K562 (cell line): ENCODE data around the gene MTA2. TPM values are rescaled to one million over a fixed set of nuclear protein-coding genes. Genes with fewer than 3 reads are reported as not detected.

Experiments
- DACH1 ChIP-seq: fragments of 450-650 bp; IDR thresholded peaks from 2 replicates; pipeline ENCODE4 v1.6.1; 2018; ENCODE audit not compliant: partially characterized antibody
- ERF ChIP-seq: fragments of 450-650 bp; formaldehyde crosslinking; IDR thresholded peaks from 2 replicates; pipeline ENCODE4 v1.4.0; 2020; ENCODE audit warnings: mild to moderate bottlenecking, mixed read lengths
- FOS ChIP-seq: IDR thresholded peaks from 3 replicates; pipeline ENCODE4 v1.6.1; 2011; ENCODE audit not compliant: insufficient read length; ENCODE audit errors: extremely low read depth
- HDAC3 ChIP-seq: fragments of 450-650 bp; IDR thresholded peaks from 2 replicates; pipeline ENCODE4 v1.6.1; 2018; ENCODE audit warnings: borderline replicate concordance, mild to moderate bottlenecking, moderate library complexity; ENCODE audit not compliant: partially characterized antibody
- KAT7 ChIP-seq: sonication (generic); formaldehyde crosslinking; IDR thresholded peaks from 2 replicates; pipeline ENCODE4 v1.8.0; 2022; ENCODE audit warnings: missing genetic modification reagents, mild to moderate bottlenecking, borderline replicate concordance
- KDM2B ChIP-seq: fragments of 250-450 bp; sonication (Bioruptor Pico); IDR thresholded peaks from 2 replicates; pipeline ENCODE4 v1.8.0; 2021; ENCODE audit warnings: mild to moderate bottlenecking, moderate library complexity
- PHF21A ChIP-seq: fragments of 450-650 bp; IDR thresholded peaks from 2 replicates; pipeline ENCODE4 v1.6.1; 2017; ENCODE audit warnings: low read depth, borderline replicate concordance
- POLR2AphosphoS5 ChIP-seq: IDR thresholded peaks from 2 replicates; pipeline ENCODE4 v1.6.1; 2011; ENCODE audit warnings: mild to moderate bottlenecking, low read depth, low read length, moderate library complexity; ENCODE audit not compliant: control insufficient read depth, insufficient read depth
- RBFOX2 ChIP-seq: fragments of 200-400 bp; formaldehyde crosslinking; IDR thresholded peaks from 2 replicates; pipeline ENCODE4 v1.6.1; 2017; ENCODE audit warnings: low read depth, mild to moderate bottlenecking, low read length, moderate library complexity
- RBM25 ChIP-seq: fragments of 200-400 bp; formaldehyde crosslinking; IDR thresholded peaks from 2 replicates; pipeline ENCODE4 v1.6.1; 2018; ENCODE audit warnings: low read length, low read depth, moderate library complexity; ENCODE audit not compliant: severe bottlenecking
- SAP30 ChIP-seq: fragments of 200-600 bp; sonication (generic); IDR thresholded peaks from 2 replicates; pipeline ENCODE4 v1.6.1; 2012; ENCODE audit warnings: borderline replicate concordance, low read depth, mild to moderate bottlenecking, moderate library complexity, low read length, control low read depth, inconsistent platforms; ENCODE audit not compliant: insufficient read depth, poor library complexity, severe bottlenecking
- TCF3 ChIP-seq: sonication (generic); formaldehyde crosslinking; IDR thresholded peaks from 2 replicates; pipeline ENCODE4 v1.4.0; 2020; ENCODE audit warnings: mild to moderate bottlenecking, missing genetic modification reagents
- XRCC3 ChIP-seq: fragments of 450-650 bp; IDR thresholded peaks from 2 replicates; pipeline ENCODE4 v1.6.1; 2017; ENCODE audit warnings: mild to moderate bottlenecking, moderate library complexity
- ZNF133 ChIP-seq: fragments of 250-450 bp; sonication (Bioruptor Pico); IDR thresholded peaks from 2 replicates; pipeline ENCODE4 v1.4.0; 2020; ENCODE audit warnings: mild to moderate bottlenecking
- ZNF644 ChIP-seq: fragments of 200-800 bp; sonication (Bioruptor generic); IDR thresholded peaks from 2 replicates; pipeline ENCODE4 v1.6.1; 2016; ENCODE audit warnings: low read depth, missing genetic modification characterization, missing compliant biosample characterization
- polyA plus RNA-seq, 8 experiments: library from polyadenylated mRNA; depleted of rRNA in 4 of 8; stranded (reverse) in 5 of 8; unstranded in 3 of 8; fragments of >200 nt; fragmentation: Nextera tagmentation in 2 of 8; fragmentation: Illumina TruSeq in 1 of 8; extraction: Ambion mirVana in 2 of 8; extraction: Trizol in 1 of 8; gene quantifications; 2 replicates each; pipeline versions ENCODE4 v1.2.1 to v1.2.3, GENCODE V29; 2011 to 2014; ENCODE audit warnings: inconsistent platforms in 1 of 8, missing spikeins in 1 of 8
- total RNA-seq, 7 experiments: library from RNA; depleted of rRNA in 6 of 7; stranded (reverse); fragments of >200 nt in 6 of 7; fragmentation: Illumina TruSeq in 2 of 7; extraction: Trizol in 2 of 7; gene quantifications; 2 replicates each; pipeline versions ENCODE4 v1.2.1 to v1.2.3, GENCODE V29; 2011 to 2021; ENCODE audit warnings: low replicate concordance in 1 of 7
- TF ChIP-seq, protein P1 (sequence below), 2 experiments: fragments of 450-650 bp in 1 of 2; sonication (generic) in 1 of 2; formaldehyde crosslinking; conservative IDR thresholded peaks; 2 replicates each; pipeline versions ENCODE4 v1.4.0 to v1.8.1; 2020 to 2022; ENCODE audit warnings: mild to moderate bottlenecking in 1 of 2, missing genetic modification reagents in 1 of 2
- TF ChIP-seq, protein P2 (sequence below): fragments of 200-800 bp; sonication (Bioruptor generic); IDR thresholded peaks from 2 replicates; pipeline ENCODE4 v1.6.1; 2017; ENCODE audit warnings: missing genetic modification characterization, missing compliant biosample characterization
- TF ChIP-seq, protein P3 (sequence below): fragments of 250-450 bp; sonication (Bioruptor Pico); IDR thresholded peaks from 2 replicates; pipeline ENCODE4 v1.8.0; 2022; ENCODE audit warnings: moderate library complexity, mild to moderate bottlenecking, inconsistent platforms
- TF ChIP-seq, protein P4 (sequence below): fragments of 450-650 bp; IDR thresholded peaks from 2 replicates; pipeline ENCODE4 v1.6.1; 2014; ENCODE audit warnings: low read depth, mild to moderate bottlenecking, moderate library complexity, borderline replicate concordance
- TF ChIP-seq, protein P5 (sequence below): fragments of 450-650 bp; formaldehyde crosslinking; IDR thresholded peaks from 2 replicates; pipeline ENCODE4 v1.4.0; 2020; ENCODE audit warnings: mild to moderate bottlenecking, moderate library complexity
- TF ChIP-seq, protein P6 (sequence below): fragments of 250-450 bp; sonication (Bioruptor Pico); IDR thresholded peaks from 2 replicates; pipeline ENCODE4 v1.9.0; 2021; ENCODE audit warnings: mild to moderate bottlenecking

Gene MTA2
- total and polyA plus RNA-seq, 9 of the 15 experiments (the other 6 are each of a cell fraction or from before 2014, with no cell fraction given): 6.2 to 220 (median 172) TPM

DNA sequence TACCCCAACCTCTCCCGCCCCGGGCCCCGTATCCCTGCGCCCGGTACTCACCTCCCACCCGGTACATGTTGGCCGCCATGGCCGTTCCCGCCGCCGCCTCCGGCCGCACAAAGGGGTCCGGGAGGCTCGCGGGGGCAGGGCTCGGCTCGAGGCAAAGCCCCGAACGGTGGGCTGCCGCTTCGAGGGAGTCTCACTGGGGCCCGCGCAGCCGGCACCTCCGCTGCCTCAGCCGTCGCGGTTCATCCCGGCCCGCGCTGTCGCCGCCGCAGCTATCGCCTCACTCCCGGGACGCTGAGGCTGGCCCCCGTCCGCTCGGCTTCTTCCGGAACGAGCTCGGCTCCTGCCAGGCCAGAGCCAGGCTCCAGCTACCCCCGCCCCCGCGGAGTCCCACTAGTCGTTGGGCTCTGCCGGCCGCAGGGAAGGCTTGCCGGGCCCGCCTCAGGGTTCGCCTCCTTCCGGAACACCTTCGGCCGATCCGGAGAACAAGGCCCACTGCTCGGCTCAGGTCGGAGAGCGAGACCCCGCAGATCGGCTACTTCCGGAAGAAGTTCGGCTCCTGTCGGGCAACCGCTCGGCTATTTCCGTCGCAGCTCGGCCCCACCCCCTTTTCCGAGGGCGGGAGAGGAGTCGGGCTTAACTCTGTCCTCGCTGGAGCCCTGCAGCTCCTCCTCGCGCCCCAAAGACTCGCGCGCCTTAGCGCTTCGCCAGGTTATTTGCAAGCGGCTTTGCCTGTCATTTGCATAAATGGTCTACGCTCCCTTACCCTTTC lies at the start of gene MTA2 (continued):
- peak; percentile 90 for TF ChIP-seq RBFOX2
- TF ChIP-seq, protein P1, sequence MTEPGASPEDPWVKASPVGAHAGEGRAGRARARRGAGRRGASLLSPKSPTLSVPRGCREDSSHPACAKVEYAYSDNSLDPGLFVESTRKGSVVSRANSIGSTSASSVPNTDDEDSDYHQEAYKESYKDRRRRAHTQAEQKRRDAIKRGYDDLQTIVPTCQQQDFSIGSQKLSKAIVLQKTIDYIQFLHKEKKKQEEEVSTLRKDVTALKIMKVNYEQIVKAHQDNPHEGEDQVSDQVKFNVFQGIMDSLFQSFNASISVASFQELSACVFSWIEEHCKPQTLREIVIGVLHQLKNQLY (CRISPR knock-in tag; conservative IDR thresholded peaks at IDR 0.05): no peak
- TF ChIP-seq, protein P2, sequence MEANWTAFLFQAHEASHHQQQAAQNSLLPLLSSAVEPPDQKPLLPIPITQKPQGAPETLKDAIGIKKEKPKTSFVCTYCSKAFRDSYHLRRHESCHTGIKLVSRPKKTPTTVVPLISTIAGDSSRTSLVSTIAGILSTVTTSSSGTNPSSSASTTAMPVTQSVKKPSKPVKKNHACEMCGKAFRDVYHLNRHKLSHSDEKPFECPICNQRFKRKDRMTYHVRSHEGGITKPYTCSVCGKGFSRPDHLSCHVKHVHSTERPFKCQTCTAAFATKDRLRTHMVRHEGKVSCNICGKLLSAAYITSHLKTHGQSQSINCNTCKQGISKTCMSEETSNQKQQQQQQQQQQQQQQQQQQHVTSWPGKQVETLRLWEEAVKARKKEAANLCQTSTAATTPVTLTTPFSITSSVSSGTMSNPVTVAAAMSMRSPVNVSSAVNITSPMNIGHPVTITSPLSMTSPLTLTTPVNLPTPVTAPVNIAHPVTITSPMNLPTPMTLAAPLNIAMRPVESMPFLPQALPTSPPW: peak; percentile 28; the same call in 1 of the 2 replicates
- TF ChIP-seq, protein P3, sequence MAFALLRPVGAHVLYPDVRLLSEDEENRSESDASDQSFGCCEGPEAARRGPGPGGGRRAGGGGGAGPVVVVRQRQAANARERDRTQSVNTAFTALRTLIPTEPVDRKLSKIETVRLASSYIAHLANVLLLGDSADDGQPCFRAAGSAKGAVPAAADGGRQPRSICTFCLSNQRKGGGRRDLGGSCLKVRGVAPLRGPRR (CRISPR knock-in tag): no peak
- no peak for TF ChIP-seq ERF (CRISPR knock-in tag)
- TF ChIP-seq HDAC3: no peak
- no peak for TF ChIP-seq KAT7 (CRISPR knock-in tag)
- TF ChIP-seq TCF3: no peak; the same call in 1 of the 2 replicates
- TF ChIP-seq, protein P4, sequence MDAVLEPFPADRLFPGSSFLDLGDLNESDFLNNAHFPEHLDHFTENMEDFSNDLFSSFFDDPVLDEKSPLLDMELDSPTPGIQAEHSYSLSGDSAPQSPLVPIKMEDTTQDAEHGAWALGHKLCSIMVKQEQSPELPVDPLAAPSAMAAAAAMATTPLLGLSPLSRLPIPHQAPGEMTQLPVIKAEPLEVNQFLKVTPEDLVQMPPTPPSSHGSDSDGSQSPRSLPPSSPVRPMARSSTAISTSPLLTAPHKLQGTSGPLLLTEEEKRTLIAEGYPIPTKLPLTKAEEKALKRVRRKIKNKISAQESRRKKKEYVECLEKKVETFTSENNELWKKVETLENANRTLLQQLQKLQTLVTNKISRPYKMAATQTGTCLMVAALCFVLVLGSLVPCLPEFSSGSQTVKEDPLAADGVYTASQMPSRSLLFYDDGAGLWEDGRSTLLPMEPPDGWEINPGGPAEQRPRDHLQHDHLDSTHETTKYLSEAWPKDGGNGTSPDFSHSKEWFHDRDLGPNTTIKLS: no peak
- no peak for TF ChIP-seq ZNF644 (tag)
- no peak for TF ChIP-seq DACH1
- no peak for TF ChIP-seq FOS
- TF ChIP-seq, protein P5, sequence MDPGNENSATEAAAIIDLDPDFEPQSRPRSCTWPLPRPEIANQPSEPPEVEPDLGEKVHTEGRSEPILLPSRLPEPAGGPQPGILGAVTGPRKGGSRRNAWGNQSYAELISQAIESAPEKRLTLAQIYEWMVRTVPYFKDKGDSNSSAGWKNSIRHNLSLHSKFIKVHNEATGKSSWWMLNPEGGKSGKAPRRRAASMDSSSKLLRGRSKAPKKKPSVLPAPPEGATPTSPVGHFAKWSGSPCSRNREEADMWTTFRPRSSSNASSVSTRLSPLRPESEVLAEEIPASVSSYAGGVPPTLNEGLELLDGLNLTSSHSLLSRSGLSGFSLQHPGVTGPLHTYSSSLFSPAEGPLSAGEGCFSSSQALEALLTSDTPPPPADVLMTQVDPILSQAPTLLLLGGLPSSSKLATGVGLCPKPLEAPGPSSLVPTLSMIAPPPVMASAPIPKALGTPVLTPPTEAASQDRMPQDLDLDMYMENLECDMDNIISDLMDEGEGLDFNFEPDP (CRISPR knock-in tag): no peak
- no peak for TF ChIP-seq XRCC3
- TF ChIP-seq SAP30: no peak
- TF ChIP-seq ZNF133 (CRISPR knock-in tag): no peak
- no peak for TF ChIP-seq PHF21A
- peak; percentile 57; the same call in 1 of the 2 replicates for TF ChIP-seq KDM2B
- peak; percentile 67 for TF ChIP-seq POLR2AphosphoS5
- no peak for TF ChIP-seq RBM25
- TF ChIP-seq, protein P6, sequence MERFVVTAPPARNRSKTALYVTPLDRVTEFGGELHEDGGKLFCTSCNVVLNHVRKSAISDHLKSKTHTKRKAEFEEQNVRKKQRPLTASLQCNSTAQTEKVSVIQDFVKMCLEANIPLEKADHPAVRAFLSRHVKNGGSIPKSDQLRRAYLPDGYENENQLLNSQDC (CRISPR knock-in tag): no peak
